ENCODE measurements around the gene BRD9.
A peak's percentile ranks its signal among the peaks of the same experiment; 100 is the strongest.
"Not testable (repeated sequence)": the region's sequence is repeated elsewhere in the genome, so short reads cannot be mapped to it uniquely, and the experiment has no call there.

BRD9 gene

GRCh38 chr5:892394-893136 is at the start of gene BRD9, which contains the start of gene TRIP13:
Gene BRD9 (minus strand): TSS chr5:892801. CDS start chr5:892657, 144 bp downstream.
Gene TRIP13 (plus strand): TSS chr5:892884. CDS start chr5:892999, 115 bp downstream.
- H3K4me3 ChIP-seq (ENCODE audit: low read length): peak within 1 kb of the TSS; percentile 97
- peak; percentile 71 for DNase-seq (ENCODE audit: low read depth)
- TF ChIP-seq CTCF (conservative IDR thresholded peaks at IDR 0.05; ENCODE audit: low read length): no peak

GRCh38 chr5:940741-941140 is 48.1 kb upstream of the BRD9 start:
- not testable (repeated sequence) for DNase-seq (ENCODE audit: low read depth); H3K4me3 ChIP-seq (ENCODE audit: low read length)

DNA sequence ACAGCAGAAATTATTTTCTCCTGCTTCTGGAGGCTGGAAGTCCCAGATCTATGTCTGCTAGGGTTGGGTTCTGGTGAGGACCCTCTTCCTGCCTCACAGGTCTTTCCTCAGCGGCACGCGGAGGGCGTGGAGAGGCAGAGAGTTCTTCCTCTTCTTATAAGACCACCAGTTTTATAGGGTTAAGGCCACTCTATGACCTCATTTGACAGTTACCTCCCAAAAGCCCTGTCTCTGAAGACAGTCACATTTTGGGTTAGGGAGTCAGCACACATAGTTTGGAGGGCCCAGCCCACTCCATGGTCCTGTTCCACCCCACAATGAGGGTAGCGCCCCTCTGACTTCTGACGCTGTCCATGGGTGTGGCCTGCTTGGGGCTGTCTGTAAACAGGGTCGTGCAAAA is 46.8 kb upstream of the BRD9 start:
- TF ChIP-seq CTCF (conservative IDR thresholded peaks at IDR 0.05; ENCODE audit: low read length): no peak
- DNase-seq (ENCODE audit: low read depth): no peak
- no peak overlapping the region for H3K4me3 ChIP-seq (ENCODE audit: low read length)

DNA sequence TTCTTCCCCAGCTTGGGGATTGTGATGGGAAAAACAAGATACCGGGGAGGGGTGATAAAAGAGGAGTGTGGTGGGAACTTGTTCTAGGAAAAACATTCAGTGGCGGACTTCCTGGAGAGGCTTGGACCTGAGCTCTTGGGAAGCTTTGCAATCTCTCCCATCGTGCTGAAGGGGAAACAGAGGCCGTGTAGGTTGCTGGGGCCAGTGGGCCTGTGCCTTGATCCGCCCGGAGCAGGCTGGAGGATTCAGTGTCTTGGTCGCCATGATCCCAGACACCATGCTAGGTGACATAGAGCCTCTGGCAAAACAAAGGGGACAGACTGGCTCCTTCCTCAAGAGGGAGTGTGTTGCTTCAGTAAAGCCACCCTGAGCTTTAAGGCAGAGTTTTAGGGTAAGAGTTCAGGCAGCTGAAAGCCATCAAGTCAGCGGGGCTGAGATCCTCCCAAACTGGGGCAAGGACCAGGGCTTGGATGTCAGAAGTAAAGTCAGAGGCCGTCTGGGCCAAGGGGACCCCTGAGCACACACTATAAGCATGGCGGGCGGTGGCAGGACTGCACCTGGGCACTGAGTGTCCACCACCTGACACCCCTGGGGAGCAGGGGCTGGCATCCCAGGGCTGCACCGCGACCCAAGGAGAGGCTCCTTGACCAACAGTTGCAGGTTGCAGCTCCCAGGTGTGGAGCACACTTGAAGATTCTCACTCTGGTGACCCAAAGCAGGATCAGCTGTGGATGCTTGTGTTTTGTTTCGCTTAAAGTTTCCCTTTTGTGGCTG is 44.7 kb upstream of the BRD9 start:
- TF ChIP-seq CTCF (conservative IDR thresholded peaks at IDR 0.05; ENCODE audit: low read length): no peak; the same call in 1 of the 2 replicates
- no peak for DNase-seq (ENCODE audit: low read depth)
- H3K4me3 ChIP-seq (ENCODE audit: low read length): no peak overlapping the region

GRCh38 chr5:936149-937144 is 43.8 kb upstream of the BRD9 start:
- DNase-seq (ENCODE audit: low read depth): no peak
- TF ChIP-seq CTCF (conservative IDR thresholded peaks at IDR 0.05; ENCODE audit: low read length): no peak
- H3K4me3 ChIP-seq (ENCODE audit: low read length): no peak overlapping the region

DNA sequence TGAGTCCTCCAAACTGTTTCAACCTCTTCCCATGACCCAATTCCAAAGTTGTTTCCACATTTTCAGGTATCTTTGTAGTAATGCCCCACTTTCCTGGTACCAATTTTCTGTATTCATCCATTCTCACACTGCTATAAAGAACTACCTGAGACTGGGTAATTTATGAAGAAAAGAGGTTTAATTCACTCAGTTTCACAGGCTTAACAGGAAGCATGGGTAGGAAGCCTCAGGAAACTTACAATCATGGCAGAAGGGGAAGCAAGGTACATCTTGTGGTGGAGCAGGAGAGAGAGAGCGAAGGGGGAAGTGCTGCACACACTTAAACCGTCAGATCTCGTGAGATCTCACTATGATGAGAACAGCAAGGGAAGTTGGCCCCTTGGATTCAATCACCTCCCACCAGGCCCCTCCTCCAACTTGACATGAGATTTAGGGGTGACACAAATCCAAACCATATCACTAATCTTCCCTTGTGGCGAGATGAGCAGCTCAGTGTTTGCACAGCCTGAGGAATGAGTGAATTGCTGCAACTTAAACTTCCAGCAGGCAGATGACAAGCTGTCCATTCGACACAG is 43.0 kb upstream of the BRD9 start:
- no peak for TF ChIP-seq CTCF (conservative IDR thresholded peaks at IDR 0.05; ENCODE audit: low read length)
- no peak overlapping the region for H3K4me3 ChIP-seq (ENCODE audit: low read length)
- no peak for DNase-seq (ENCODE audit: low read depth)

Measured in AG10803 (cell line).